ENCODE measurements around the gene SPTBN1. TPM values are rescaled to one million over a fixed set of nuclear protein-coding genes. Genes with fewer than 3 reads are reported as not detected.

SPTBN1 gene
- total RNA-seq, 1 donor from 2014 or later, result 70.3 TPM

DNA sequence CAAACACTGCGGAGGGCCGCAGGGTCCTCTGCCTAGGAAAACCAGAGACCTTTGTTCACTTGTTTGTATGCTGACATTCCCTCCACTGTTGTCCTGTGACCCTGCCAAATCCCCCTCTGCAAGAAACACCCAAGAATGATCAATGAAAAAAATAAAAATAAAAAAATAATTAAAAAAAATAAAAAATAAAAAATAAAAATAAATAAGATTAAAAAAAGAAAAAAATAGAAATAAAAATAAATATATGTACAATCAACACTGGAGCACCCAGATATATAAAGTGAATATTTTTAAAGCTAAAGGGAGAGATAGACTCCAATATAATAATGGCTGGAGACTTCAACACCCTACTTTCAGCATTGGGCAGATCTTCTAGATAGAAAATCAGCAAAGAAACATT lies 243.5 kb downstream of the SPTBN1 start:
- Mint-ChIP-seq H3K36me3 (ENCODE audit: low read depth) (no peaks in the 10 kb centered on the region), H3K4me1 (ENCODE audit: low read depth) (peaks cover 2% of the 10 kb centered on the region), H3K27ac (no peak overlapping the region), H3K27me3 (ENCODE audit: low read depth) (peaks cover 50% of the 10 kb centered on the region), H3K9me3 (no peaks in the 10 kb centered on the region), H3K4me3 (ENCODE audit: low read depth) (no peak overlapping the region)
- intact Hi-C loops (cut with micrococcal nuclease), result loop anchor here (5.0 kb wide), 1 partner anchor 592 kb away; no protein-coding TSS in a partner anchor
- DNase-seq (ENCODE audit: low spot score), result no peak

DNA sequence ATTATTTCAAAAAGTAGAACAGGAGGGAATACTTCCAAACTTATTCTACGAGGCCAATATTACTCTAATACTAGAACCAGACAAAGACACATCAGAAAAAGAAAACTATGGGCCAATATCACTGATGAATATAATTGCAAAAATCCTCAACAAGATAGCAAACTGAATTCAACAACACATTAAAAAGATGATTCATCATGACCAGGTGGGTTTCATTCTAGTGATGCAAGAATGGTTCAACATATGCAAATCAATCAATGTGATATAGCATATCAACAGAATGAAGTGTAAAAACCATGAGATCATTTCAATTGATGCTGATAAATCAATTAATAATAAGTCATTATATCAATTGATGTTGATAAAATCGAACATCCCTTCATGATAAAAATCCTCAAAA lies 244.9 kb downstream of the SPTBN1 start:
- Mint-ChIP-seq H3K4me1 (ENCODE audit: low read depth) (peaks cover 7% of the 10 kb centered on the region), H3K4me3 (ENCODE audit: low read depth) (no peak overlapping the region), H3K9me3 (no peaks in the 10 kb centered on the region), H3K27ac (no peak overlapping the region), H3K36me3 (ENCODE audit: low read depth) (no peaks in the 10 kb centered on the region), H3K27me3 (ENCODE audit: low read depth) (peaks cover 48% of the 10 kb centered on the region)
- intact Hi-C loops (cut with micrococcal nuclease), result loop anchor here (5.0 kb wide), 1 partner anchor 594 kb away; no protein-coding TSS in a partner anchor
- no peak for DNase-seq (ENCODE audit: low spot score)

DNA sequence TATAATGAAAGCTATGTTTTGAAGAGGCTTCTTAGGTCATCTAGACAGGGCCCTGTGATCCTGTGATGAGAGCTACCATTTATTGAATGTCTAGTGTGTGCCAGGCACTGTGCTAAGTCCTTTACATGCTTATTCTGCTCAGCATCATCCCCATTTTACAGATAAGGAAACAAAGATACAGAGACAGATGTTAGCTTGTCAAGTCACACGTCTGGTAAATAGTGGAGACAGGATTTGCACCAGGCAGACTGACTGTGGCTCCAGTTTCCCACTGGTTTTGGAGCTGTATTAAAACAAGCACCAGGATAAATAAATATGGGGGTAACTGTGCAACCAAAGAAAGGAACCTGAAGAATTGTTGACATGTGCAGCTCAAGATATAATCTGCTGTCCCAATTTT lies 248.1 kb downstream of the SPTBN1 start:
- intact Hi-C loops (cut with micrococcal nuclease), result loop anchor here (1.0 to 5.0 kb wide), 5 partner anchors 23 to 597 kb away; no protein-coding TSS in a partner anchor
- Mint-ChIP-seq H3K36me3 (ENCODE audit: low read depth) (no peaks in the 10 kb centered on the region), H3K9me3 (no peaks in the 10 kb centered on the region), H3K27me3 (ENCODE audit: low read depth) (peaks cover 51% of the 10 kb centered on the region), H3K27ac (no peak overlapping the region), H3K4me1 (ENCODE audit: low read depth) (peaks cover 15% of the 10 kb centered on the region), H3K4me3 (ENCODE audit: low read depth) (no peak overlapping the region)
- no peak for DNase-seq (ENCODE audit: low spot score)

DNA sequence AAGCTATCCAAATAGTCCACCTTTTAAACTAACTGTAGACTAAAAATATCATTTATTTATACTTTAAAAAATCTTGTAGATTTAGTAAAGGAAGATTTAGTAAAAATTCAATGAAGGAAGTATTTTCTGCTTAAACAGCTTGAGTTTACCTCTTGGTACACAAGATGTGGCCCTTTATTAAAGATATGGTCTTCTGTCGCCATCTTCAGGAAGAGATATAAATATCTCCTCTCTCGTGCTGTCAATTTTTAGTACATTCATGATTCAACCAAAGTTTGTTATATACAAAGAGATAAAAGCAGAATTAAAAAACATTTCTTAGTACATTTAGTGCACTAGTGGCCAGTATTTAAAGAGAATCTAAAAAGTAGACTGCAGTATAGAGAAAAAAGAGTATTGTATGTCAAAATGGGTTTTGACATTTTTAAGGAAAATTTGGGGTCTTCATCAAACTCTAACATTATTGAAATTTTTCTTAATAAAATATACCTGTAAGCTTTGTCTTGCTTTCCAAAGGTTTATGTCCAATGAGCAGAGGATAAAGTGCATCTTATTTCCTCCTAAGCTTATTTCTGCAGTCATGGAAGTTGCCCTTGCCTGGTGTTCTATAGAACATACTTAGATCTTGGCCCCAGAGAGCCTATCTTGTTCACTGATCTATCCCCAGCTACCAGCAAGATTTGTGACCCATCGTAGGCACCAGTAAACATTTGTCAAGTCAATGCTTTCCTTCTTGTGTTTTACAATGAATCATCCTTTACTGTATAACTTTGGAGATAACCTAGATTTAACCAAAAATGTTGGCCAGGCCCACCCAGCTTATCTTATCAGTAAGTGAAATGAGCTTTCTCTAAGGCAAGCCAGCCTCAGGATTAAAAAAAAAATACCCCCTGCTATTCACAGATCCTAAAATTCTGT lies 248.8 kb downstream of the SPTBN1 start:
- H3K27ac Mint-ChIP-seq, result no peak overlapping the region
- intact Hi-C loops (cut with micrococcal nuclease), result loop anchor here (1.0 to 5.0 kb wide), 5 partner anchors 24 to 598 kb away; no protein-coding TSS in a partner anchor
- H3K9me3 Mint-ChIP-seq, result no peaks in the 10 kb centered on the region
- no peaks in the 10 kb centered on the region for H3K36me3 Mint-ChIP-seq (ENCODE audit: low read depth)
- H3K27me3 Mint-ChIP-seq (ENCODE audit: low read depth), result peaks cover 53% of the 10 kb centered on the region
- peaks cover 15% of the 10 kb centered on the region for H3K4me1 Mint-ChIP-seq (ENCODE audit: low read depth)
- no peak overlapping the region for H3K4me3 Mint-ChIP-seq (ENCODE audit: low read depth)
- DNase-seq (ENCODE audit: low spot score), result no peak

- no peaks in the 10 kb centered on the region for H3K9me3 Mint-ChIP-seq
- intact Hi-C loops (cut with micrococcal nuclease), result no loop called here
- peaks cover 49% of the 10 kb centered on the region for H3K27me3 Mint-ChIP-seq (ENCODE audit: low read depth)
- H3K4me3 Mint-ChIP-seq (ENCODE audit: low read depth), result no peak overlapping the region
- no peak overlapping the region for H3K27ac Mint-ChIP-seq
- H3K36me3 Mint-ChIP-seq (ENCODE audit: low read depth), result no peaks in the 10 kb centered on the region
- DNase-seq (ENCODE audit: low spot score), result no peak
- peaks cover 15% of the 10 kb centered on the region for H3K4me1 Mint-ChIP-seq (ENCODE audit: low read depth)
Observed at GRCh38 chr2:54706622-54707021, 250.5 kb downstream of the SPTBN1 start.

DNA sequence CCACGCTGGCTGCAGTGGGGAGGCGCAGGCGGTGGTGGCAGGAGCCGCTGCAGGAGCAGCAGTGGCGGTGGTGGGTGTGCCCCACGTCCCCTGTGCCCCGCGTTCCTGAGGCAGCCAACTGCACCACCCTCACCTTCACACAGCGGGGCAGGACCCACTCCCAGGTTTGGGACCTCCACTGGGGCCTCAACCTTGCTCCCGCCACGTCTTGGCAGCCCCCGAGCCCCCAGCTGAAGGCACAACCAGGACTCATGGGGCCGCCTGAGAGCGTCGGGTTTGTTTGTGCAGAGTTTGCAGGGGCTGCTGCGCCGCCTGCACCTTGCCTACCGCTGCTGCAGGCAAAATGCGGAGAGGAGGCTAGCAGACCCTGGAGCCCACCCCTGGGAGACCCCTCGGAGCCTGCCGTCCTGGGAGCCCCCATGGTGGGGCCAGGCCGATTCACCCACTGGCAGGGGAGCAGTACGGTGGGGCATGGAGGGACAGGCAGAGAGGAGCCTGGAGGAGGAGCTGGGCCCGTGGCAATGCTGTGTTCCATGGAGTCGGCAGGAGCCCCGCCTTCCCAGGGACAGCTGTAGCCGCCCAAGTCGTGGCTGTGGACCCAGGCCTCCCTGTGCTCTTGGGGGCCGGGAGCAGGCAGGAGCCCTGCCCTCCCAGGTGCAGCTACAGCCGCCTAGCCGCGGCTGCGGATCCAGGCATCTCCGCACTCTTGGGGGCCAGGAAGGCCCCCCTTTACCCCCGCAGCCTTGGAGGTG lies 252.6 kb downstream of the SPTBN1 start:
- no peak for DNase-seq (ENCODE audit: low spot score)
- Mint-ChIP-seq H3K36me3 (ENCODE audit: low read depth) (no peaks in the 10 kb centered on the region), H3K4me1 (ENCODE audit: low read depth) (peaks cover 15% of the 10 kb centered on the region), H3K9me3 (no peaks in the 10 kb centered on the region), H3K27me3 (ENCODE audit: low read depth) (peaks cover 43% of the 10 kb centered on the region), H3K4me3 (ENCODE audit: low read depth) (peak overlapping the region; percentile 2), H3K27ac (no peak overlapping the region)
- intact Hi-C loops (cut with micrococcal nuclease), result no loop called here

- no peak overlapping the region for H3K27ac Mint-ChIP-seq
- intact Hi-C loops (cut with micrococcal nuclease), result no loop called here
- H3K4me1 Mint-ChIP-seq (ENCODE audit: low read depth), result peaks cover 13% of the 10 kb centered on the region
- no peaks in the 10 kb centered on the region for H3K36me3 Mint-ChIP-seq (ENCODE audit: low read depth)
- H3K4me3 Mint-ChIP-seq (ENCODE audit: low read depth), result no peak overlapping the region
- H3K9me3 Mint-ChIP-seq, result no peaks in the 10 kb centered on the region
- DNase-seq (ENCODE audit: low spot score), result no peak
- H3K27me3 Mint-ChIP-seq (ENCODE audit: low read depth), result peaks cover 45% of the 10 kb centered on the region
Observed at GRCh38 chr2:54709336-54709809, 253.2 kb downstream of the SPTBN1 start.

DNA sequence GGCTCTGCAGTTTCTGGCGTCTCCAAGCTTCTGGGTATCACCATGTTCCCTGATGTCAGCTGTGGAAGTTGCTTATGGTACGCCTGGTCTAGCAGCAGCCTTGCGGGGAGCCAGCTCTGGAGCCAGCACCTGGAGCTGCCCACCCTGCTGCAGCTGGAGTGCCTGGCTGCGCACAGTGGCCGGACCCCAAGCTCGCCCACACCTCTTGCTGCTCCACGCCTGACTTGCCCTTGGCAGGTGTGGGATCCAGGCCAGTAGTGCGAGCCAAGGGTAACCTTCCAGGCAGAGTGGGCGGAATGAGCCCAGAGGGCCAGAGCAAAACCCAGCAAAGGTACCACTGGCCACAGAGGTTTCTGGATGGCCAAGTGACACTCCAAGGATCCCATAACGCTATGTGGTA lies 254.1 kb downstream of the SPTBN1 start:
- Mint-ChIP-seq H3K4me3 (ENCODE audit: low read depth) (no peak overlapping the region), H3K36me3 (ENCODE audit: low read depth) (no peaks in the 10 kb centered on the region), H3K27me3 (ENCODE audit: low read depth) (peaks cover 50% of the 10 kb centered on the region)

GRCh38 chr2:54712516-54712915 lies 256.4 kb downstream of the SPTBN1 start:
- no peaks in the 10 kb centered on the region for H3K36me3 Mint-ChIP-seq (ENCODE audit: low read depth)
- H3K27ac Mint-ChIP-seq, result no peak overlapping the region
- H3K4me3 Mint-ChIP-seq (ENCODE audit: low read depth), result no peak overlapping the region
- intact Hi-C loops (cut with micrococcal nuclease), result no loop called here
- H3K4me1 Mint-ChIP-seq (ENCODE audit: low read depth), result peaks cover 7% of the 10 kb centered on the region
- peaks cover 60% of the 10 kb centered on the region for H3K27me3 Mint-ChIP-seq (ENCODE audit: low read depth)
- DNase-seq (ENCODE audit: low spot score), result no peak
- no peaks in the 10 kb centered on the region for H3K9me3 Mint-ChIP-seq

More for the DNA sequence above, 254.1 kb downstream of the SPTBN1 start:
- intact Hi-C loops (cut with micrococcal nuclease), result no loop called here
- Mint-ChIP-seq H3K4me1 (ENCODE audit: low read depth) (peaks cover 11% of the 10 kb centered on the region), H3K9me3 (no peaks in the 10 kb centered on the region), H3K27ac (no peak overlapping the region)
- no peak for DNase-seq (ENCODE audit: low spot score)

DNA sequence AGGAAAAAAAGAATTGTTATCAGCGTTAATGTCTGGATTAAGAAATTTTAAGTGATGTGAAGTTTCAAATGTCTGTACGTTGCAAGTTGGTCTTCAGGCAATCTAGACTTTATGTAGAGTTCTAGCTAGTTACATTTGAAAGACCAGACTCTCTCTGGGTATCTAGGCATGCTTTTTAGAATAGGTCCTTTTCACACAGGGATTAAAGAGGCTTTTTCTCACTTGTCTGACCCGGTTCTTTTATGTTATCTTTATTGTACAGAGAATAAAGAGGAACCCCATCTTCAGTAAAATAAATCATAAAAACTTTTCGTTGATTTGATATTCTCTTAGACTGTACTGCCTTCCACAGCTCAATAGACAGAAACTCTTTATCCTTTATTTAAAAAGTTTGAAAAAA lies 258.9 kb downstream of the SPTBN1 start:
- no peak overlapping the region for H3K27ac Mint-ChIP-seq
- no peak overlapping the region for H3K4me3 Mint-ChIP-seq (ENCODE audit: low read depth)
- H3K27me3 Mint-ChIP-seq (ENCODE audit: low read depth), result peaks cover 67% of the 10 kb centered on the region
- intact Hi-C loops (cut with micrococcal nuclease), result no loop called here
- H3K36me3 Mint-ChIP-seq (ENCODE audit: low read depth), result no peaks in the 10 kb centered on the region
- no peak for DNase-seq (ENCODE audit: low spot score)
- no peaks in the 10 kb centered on the region for H3K9me3 Mint-ChIP-seq
- no peaks in the 10 kb centered on the region for H3K4me1 Mint-ChIP-seq (ENCODE audit: low read depth)

- no peak overlapping the region for H3K27ac Mint-ChIP-seq
- H3K4me3 Mint-ChIP-seq (ENCODE audit: low read depth), result no peak overlapping the region
- H3K36me3 Mint-ChIP-seq (ENCODE audit: low read depth), result no peaks in the 10 kb centered on the region
- peaks cover 68% of the 10 kb centered on the region for H3K27me3 Mint-ChIP-seq (ENCODE audit: low read depth)
- DNase-seq (ENCODE audit: low spot score), result no peak
- no peaks in the 10 kb centered on the region for H3K4me1 Mint-ChIP-seq (ENCODE audit: low read depth)
- intact Hi-C loops (cut with micrococcal nuclease), result no loop called here
- no peaks in the 10 kb centered on the region for H3K9me3 Mint-ChIP-seq
Observed at GRCh38 chr2:54716375-54716774, 260.2 kb downstream of the SPTBN1 start.

DNA sequence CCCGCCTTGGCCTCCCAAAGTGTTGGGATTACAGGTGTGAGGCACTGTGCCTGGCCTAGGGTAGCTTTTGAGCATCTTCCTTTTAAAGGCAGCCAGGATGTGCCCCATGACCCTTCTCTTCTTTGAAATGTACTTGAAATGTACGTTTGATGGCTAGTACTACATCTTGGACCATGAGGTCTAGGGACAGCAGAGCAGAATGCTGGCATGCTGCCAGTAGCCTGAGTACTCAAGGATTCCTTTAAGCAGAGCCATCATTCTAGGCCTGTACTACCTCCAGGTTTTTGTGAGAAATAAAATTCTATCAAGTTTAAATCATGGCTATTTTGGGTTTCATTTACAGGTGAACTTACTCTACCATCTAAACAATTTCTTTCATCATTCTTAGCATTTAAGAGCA lies 264.4 kb downstream of the SPTBN1 start:
- no peak overlapping the region for H3K4me3 Mint-ChIP-seq (ENCODE audit: low read depth)
- peaks cover 17% of the 10 kb centered on the region for H3K4me1 Mint-ChIP-seq (ENCODE audit: low read depth)
- intact Hi-C loops (cut with micrococcal nuclease), result loop anchor here (5.0 to 10.0 kb wide), 3 partner anchors 294 to 753 kb away; no protein-coding TSS in a partner anchor
- H3K36me3 Mint-ChIP-seq (ENCODE audit: low read depth), result peaks cover 3% of the 10 kb centered on the region
- H3K27ac Mint-ChIP-seq, result no peak overlapping the region
- DNase-seq (ENCODE audit: low spot score), result no peak
- H3K27me3 Mint-ChIP-seq (ENCODE audit: low read depth), result peaks cover 70% of the 10 kb centered on the region
- H3K9me3 Mint-ChIP-seq, result no peaks in the 10 kb centered on the region

All from activated T-helper 2 cell treated with anti-CD3 and anti-CD28 coated beads, Interferon-gamma antibody, Interleukin-2, Interleukin-4, amounts not matched to agents 10 μg/mL and 5 μg/mL and 100 μg/mL, durations not matched to agents 14 hours and 24 hours and 36 hours (primary cell).